22Rv1 (cell line): Measurements from ENCODE around the gene SULF2.

Source experiments
- H3K27ac ChIP-seq: fragments of 450-650 bp; 2 replicates; pipeline ENCODE4 v1.5.1; 2017
- ZFX ChIP-seq: fragments of 450-650 bp; IDR thresholded peaks from 2 replicates; pipeline ENCODE4 v1.6.1; 2017; ENCODE audit warnings: antibody characterized with exemption, borderline replicate concordance
- TF ChIP-seq, protein P1 (sequence below): fragments of 450-650 bp; IDR thresholded peaks from 2 replicates; pipeline ENCODE4 v1.5.1; 2017; ENCODE audit warnings: mild to moderate bottlenecking

The SULF2 gene

GRCh38 chr20:47672886-47673670 lies 112.2 kb downstream of the SULF2 start:
- no peak overlapping the region for H3K27ac ChIP-seq
- TF ChIP-seq, protein P1, sequence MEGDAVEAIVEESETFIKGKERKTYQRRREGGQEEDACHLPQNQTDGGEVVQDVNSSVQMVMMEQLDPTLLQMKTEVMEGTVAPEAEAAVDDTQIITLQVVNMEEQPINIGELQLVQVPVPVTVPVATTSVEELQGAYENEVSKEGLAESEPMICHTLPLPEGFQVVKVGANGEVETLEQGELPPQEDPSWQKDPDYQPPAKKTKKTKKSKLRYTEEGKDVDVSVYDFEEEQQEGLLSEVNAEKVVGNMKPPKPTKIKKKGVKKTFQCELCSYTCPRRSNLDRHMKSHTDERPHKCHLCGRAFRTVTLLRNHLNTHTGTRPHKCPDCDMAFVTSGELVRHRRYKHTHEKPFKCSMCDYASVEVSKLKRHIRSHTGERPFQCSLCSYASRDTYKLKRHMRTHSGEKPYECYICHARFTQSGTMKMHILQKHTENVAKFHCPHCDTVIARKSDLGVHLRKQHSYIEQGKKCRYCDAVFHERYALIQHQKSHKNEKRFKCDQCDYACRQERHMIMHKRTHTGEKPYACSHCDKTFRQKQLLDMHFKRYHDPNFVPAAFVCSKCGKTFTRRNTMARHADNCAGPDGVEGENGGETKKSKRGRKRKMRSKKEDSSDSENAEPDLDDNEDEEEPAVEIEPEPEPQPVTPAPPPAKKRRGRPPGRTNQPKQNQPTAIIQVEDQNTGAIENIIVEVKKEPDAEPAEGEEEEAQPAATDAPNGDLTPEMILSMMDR, result no peak
- TF ChIP-seq ZFX, result no peak

DNA sequence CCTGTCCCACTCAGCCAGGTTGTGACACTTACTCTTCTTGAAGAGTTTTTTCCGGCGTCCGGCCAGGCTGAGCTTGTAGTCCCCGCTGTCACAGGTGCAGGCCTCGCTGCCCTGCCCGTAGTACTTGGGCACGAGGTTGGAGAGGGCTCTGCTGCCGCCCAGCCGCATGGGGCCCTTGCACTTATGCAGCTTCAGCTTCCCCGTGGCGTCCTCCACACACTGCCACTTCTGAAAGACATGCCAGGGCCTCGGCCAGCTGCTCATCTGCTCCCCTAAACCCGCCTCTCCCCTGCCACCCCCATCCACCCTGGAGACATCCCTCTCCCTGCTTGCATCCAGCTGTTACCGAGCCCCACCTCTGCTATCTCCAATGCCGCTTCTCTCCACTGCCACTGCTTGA lies 113.1 kb downstream of the SULF2 start:
- H3K27ac ChIP-seq, result no peak overlapping the region
- TF ChIP-seq, protein P1, result no peak

- TF ChIP-seq ZFX, result no peak
- TF ChIP-seq, protein P1, result no peak
- no peak overlapping the region for H3K27ac ChIP-seq
Measured at GRCh38 chr20:47670913-47671312, 114.4 kb downstream of the SULF2 start.

DNA sequence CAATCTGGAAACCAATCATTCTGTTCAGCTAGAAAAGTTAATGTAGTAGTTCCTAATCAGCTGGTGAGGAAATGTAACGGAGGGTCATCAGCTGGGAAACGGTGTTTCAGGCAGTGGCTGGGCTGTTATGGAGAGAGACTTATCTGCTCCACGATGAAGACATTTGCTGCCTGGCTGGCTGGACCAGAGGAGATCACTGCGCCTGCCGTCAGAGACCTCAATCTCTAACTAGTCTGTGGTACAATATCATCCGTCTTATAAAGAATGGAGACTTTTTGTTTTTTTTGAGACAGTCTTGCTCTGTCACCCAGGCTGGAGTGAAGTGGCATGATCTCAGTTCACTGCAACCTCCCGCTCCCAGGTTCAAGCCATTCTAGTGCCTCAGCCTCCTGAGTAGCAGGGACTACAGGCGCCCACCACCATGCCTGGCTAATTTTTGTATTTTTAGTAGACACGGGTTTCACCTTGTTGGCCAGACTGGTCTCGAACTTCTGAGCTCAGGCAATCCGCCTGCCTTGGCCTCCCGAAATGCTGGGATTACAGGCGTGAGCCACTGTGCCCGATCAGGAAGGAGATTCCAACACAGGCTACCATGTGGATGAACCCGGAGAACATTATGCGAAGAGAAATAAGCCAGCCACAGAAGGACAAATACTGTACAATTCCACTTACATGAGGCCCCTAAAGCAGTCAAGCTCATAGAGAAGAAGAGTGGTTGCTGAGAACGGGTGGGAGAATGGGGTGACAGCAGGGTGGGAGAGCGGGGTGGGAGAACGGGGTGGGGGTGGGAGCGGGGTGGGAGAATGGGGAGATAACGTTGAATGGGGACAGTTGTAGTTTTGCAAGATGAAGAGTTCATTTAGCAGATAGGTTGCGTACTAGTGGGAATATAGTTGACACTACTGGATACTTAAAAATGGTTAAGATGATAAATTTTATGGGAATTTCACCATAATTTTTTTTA lies 115.1 kb downstream of the SULF2 start:
- no peak for TF ChIP-seq ZFX
- TF ChIP-seq, protein P1, result no peak
- no peak overlapping the region for H3K27ac ChIP-seq

GRCh38 chr20:47669489-47669888 lies 115.8 kb downstream of the SULF2 start:
- TF ChIP-seq, protein P1, result no peak
- no peak for TF ChIP-seq ZFX
- no peak overlapping the region for H3K27ac ChIP-seq

GRCh38 chr20:47669152-47669425 lies 116.2 kb downstream of the SULF2 start:
- TF ChIP-seq ZFX, result no peak
- TF ChIP-seq, protein P1, result no peak
- no peak overlapping the region for H3K27ac ChIP-seq
